MCF 10A (cell line): ENCODE data around the gene FAM193B. TPM values are rescaled to one million over a fixed set of nuclear protein-coding genes. Genes with fewer than 3 reads are reported as not detected.

Source experiments
- BruUV-seq: library from RNA; stranded (reverse); fragments of 400-500 nt; replicated peaks from 2 replicates; lab custom pipeline; 2021; lab: Mats Ljungman, UMichigan
- CTCF ChIA-PET: fragments of 300-600 bp; sonication (Branson Sonifier 250); formaldehyde crosslinking; extraction: SDS; loops from one replicate; lab custom pipeline; 2021; ENCODE audit warnings: antibody characterized with exemption, inconsistent platforms; lab: Yijun Ruan, JAX
- POLR2A ChIA-PET: fragments of 300-600, 350-650 bp; sonication (Branson Sonifier 250); formaldehyde crosslinking; extraction: SDS; loops from one replicate; lab custom pipeline; 2020; ENCODE audit warnings: antibody characterized with exemption, inconsistent platforms; lab: Yijun Ruan, JAX
- DNase-seq: peaks from one replicate; pipeline ENCODE4 v3.0.0-alpha.2; 2018; ENCODE audit not compliant: unreplicated experiment
- H3K27ac Mint-ChIP-seq: one replicate; pipeline ENCODE4 v1.8.0; 2022; ENCODE audit warnings: mild to moderate bottlenecking, low read depth, mixed read lengths; ENCODE audit not compliant: unreplicated experiment
- H3K27me3 Mint-ChIP-seq: one replicate; pipeline ENCODE4 v1.8.0; 2022; ENCODE audit warnings: mixed read lengths; ENCODE audit not compliant: insufficient read depth, unreplicated experiment
- H3K36me3 Mint-ChIP-seq: one replicate; pipeline ENCODE4 v1.8.0; 2022; ENCODE audit warnings: mild to moderate bottlenecking, moderate library complexity, mixed read lengths; ENCODE audit not compliant: insufficient read depth, unreplicated experiment
- H3K4me1 Mint-ChIP-seq: one replicate; pipeline ENCODE4 v1.8.0; 2022; ENCODE audit warnings: mixed read lengths; ENCODE audit not compliant: insufficient read depth, unreplicated experiment
- H3K4me3 Mint-ChIP-seq: one replicate; pipeline ENCODE4 v1.8.0; 2022; ENCODE audit warnings: mild to moderate bottlenecking, moderate library complexity, mixed read lengths; ENCODE audit not compliant: unreplicated experiment
- H3K9me3 Mint-ChIP-seq: one replicate; pipeline ENCODE4 v1.8.0; 2022; ENCODE audit warnings: mixed read lengths; ENCODE audit not compliant: unreplicated experiment
- intact Hi-C: fragments of 100-400 bp; cut with micrococcal nuclease; formaldehyde crosslinking; loops from 2 replicates; pipeline ENCODE4 v1.14.1; 2022
- total RNA-seq: library from RNA; stranded (reverse); gene quantifications from 2 replicates; pipeline ENCODE4 v1.2.3, GENCODE V29; 2022
- TF ChIP-seq, protein P1 (sequence below): fragments of 200-600 bp; IDR thresholded peaks from one replicate; pipeline ENCODE4 v1.8.0; 2022; ENCODE audit warnings: antibody characterized with exemption, mild to moderate bottlenecking; ENCODE audit not compliant: unreplicated experiment

The FAM193B gene
- total RNA-seq, 1 experiment from 2014 or later: 80.4 TPM

DNA sequence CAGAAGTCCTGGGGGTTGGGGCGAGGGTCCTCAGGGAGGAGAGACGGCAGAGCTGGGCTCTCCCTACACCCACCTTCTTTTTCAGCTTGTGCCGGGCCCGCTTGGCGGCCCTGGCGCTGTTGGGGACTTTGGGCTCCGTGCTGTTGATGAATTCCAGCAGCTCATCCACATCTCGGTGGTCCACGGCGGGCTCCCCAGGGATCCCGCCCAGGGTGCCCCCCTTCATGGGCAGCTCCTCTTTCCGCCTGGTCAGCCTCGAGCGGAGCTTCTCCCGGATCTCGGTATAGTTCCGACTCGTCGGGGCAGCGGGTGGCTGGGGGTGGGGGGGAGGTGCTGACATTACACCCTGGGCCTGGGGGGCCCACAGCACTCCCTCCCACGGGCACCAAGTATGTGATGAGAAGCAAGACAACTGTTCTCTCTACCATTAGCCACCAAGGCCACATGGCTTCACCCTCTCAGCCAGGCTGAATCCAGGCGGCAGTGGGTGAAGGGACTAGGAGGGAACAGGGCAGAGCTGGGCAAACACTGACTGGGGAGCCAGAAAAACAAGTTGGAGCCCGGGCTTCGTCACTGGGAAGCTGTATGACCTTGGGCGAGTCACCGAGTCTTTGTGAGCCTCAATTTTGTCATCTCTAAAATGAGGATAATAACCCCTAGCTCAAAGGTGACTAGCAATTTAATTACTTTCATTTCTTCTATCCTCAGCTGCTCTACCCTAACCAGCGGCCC, 23.0 kb downstream of the FAM193B start:
- no peaks in the 10 kb centered on the region for H3K9me3 Mint-ChIP-seq
- no TSS peak for BruUV-seq
- H3K36me3 Mint-ChIP-seq: peaks cover 63% of the 10 kb centered on the region
- CTCF ChIA-PET: interaction anchor here (0.5 to 1.8 kb wide), 4 partner anchors 14 to 554 kb away, joined by 3 to 10 read pairs (median 4); no protein-coding TSS in a partner anchor
- TF ChIP-seq, protein P1, sequence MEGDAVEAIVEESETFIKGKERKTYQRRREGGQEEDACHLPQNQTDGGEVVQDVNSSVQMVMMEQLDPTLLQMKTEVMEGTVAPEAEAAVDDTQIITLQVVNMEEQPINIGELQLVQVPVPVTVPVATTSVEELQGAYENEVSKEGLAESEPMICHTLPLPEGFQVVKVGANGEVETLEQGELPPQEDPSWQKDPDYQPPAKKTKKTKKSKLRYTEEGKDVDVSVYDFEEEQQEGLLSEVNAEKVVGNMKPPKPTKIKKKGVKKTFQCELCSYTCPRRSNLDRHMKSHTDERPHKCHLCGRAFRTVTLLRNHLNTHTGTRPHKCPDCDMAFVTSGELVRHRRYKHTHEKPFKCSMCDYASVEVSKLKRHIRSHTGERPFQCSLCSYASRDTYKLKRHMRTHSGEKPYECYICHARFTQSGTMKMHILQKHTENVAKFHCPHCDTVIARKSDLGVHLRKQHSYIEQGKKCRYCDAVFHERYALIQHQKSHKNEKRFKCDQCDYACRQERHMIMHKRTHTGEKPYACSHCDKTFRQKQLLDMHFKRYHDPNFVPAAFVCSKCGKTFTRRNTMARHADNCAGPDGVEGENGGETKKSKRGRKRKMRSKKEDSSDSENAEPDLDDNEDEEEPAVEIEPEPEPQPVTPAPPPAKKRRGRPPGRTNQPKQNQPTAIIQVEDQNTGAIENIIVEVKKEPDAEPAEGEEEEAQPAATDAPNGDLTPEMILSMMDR: no peak
- POLR2A ChIA-PET: interaction anchor here (0.8 to 2.8 kb wide), 4 partner anchors 14 to 69 kb away, joined by 4 to 14 read pairs (median 6); partner anchors contain the start of genes B4GALT7 and DDX41
- H3K4me3 Mint-ChIP-seq: no peak overlapping the region
- intact Hi-C loops: no loop called here
- no peak for DNase-seq
- H3K4me1 Mint-ChIP-seq: no peaks in the 10 kb centered on the region
- H3K27ac Mint-ChIP-seq: no peak overlapping the region
- H3K27me3 Mint-ChIP-seq: no peaks in the 10 kb centered on the region

DNA sequence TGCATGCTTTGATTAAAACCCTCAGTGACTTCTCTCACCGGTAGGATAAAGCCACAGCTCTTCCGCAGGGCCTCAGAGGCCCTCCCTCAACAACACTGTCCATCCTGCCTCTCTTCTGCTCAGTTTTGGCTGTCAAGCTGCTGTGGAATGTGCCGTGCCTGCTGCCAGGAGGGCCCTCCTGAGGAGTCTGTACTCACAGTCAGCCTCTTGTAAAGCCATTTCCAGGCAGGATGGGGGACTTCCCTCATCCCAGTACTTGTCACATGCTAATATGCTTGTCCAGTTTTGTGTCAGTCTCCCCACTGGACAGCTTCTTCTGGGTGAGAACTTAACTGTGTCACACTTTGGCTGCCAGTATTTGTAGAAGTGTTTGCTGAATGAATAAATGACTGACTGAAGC, 23.7 kb downstream of the FAM193B start:
- no peaks in the 10 kb centered on the region for H3K9me3 Mint-ChIP-seq
- DNase-seq: no peak
- ChIA-PET CTCF (interaction anchor here (0.5 to 1.8 kb wide), 3 partner anchors 29 to 553 kb away, joined by 3 to 10 read pairs (median 5); no protein-coding TSS in a partner anchor), POLR2A (interaction anchor here (0.7 to 2.8 kb wide), 4 partner anchors 14 to 201 kb away, joined by 3 to 14 read pairs (median 6); partner anchors contain the start of genes B4GALT7 and DDX41)
- no peaks in the 10 kb centered on the region for H3K4me1 Mint-ChIP-seq
- no peaks in the 10 kb centered on the region for H3K27me3 Mint-ChIP-seq
- peaks cover 55% of the 10 kb centered on the region for H3K36me3 Mint-ChIP-seq
- BruUV-seq: no TSS peak
- H3K4me3 Mint-ChIP-seq: no peak overlapping the region
- intact Hi-C loops: no loop called here
- no peak overlapping the region for H3K27ac Mint-ChIP-seq
- TF ChIP-seq, protein P1: no peak

GRCh38 chr5:177529247-177530203, 24.8 kb downstream of the FAM193B start:
- TF ChIP-seq, protein P1: no peak
- Mint-ChIP-seq H3K4me1 (no peaks in the 10 kb centered on the region), H3K4me3 (no peak overlapping the region), H3K27ac (no peak overlapping the region), H3K27me3 (no peaks in the 10 kb centered on the region), H3K9me3 (no peaks in the 10 kb centered on the region), H3K36me3 (peaks cover 47% of the 10 kb centered on the region)
- POLR2A ChIA-PET: interaction anchor here (1.0 to 2.8 kb wide), 4 partner anchors 10 to 16 kb away, joined by 3 to 14 read pairs (median 4); partner anchors contain the start of gene DDX41
- intact Hi-C loops: no loop called here
- BruUV-seq: no TSS peak
- CTCF ChIA-PET: interaction anchor here (0.6 to 1.0 kb wide), 3 partner anchors 28 to 289 kb away, joined by 3 read pairs; no protein-coding TSS in a partner anchor
- no peak for DNase-seq

DNA sequence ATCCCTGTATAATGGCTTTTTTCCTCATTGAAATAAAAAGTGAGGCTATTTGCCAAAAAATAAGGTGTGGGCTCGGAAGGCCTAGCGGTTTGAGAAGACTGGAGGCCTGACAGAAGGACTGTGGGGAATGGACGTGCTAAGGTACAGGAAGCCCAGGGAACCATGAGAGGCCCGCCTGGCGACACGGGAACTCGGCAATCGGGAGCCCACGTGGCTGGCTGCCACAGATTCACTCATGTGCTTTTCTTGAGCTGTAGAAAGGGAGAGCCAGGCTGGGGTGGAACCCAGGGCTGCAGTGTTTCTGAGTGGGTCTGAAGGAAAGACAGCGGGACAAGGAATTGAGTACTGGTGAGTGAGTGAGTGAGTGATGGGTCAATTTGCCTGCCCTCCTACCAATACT, 25.7 kb downstream of the FAM193B start:
- Mint-ChIP-seq H3K4me3 (no peak overlapping the region), H3K27ac (no peak overlapping the region), H3K4me1 (no peaks in the 10 kb centered on the region), H3K9me3 (no peaks in the 10 kb centered on the region), H3K36me3 (peaks cover 41% of the 10 kb centered on the region), H3K27me3 (no peaks in the 10 kb centered on the region)
- POLR2A ChIA-PET: no interaction called here
- CTCF ChIA-PET: no interaction called here
- DNase-seq: no peak
- BruUV-seq: no TSS peak
- intact Hi-C loops: no loop called here
- TF ChIP-seq, protein P1: no peak
